K562 (cell line): Measurements from ENCODE around the gene SNX25. TPM values are rescaled to one million over a fixed set of nuclear protein-coding genes. Genes with fewer than 3 reads are reported as not detected.

Experiments used
- CREB3L1 ChIP-seq: fragments of 450-650 bp; IDR thresholded peaks from 2 replicates; pipeline ENCODE4 v1.6.1; 2014; ENCODE audit warnings: low read depth, mild to moderate bottlenecking, moderate library complexity, borderline replicate concordance
- CREBBP ChIP-seq: IDR thresholded peaks from one replicate; pipeline ENCODE4 v1.6.1; 2012; ENCODE audit warnings: low read depth, mild to moderate bottlenecking, control low read depth, inconsistent platforms, low read length
- E2F6 ChIP-seq, 2 experiments: IDR thresholded peaks; 2 replicates each; pipeline ENCODE4 v1.6.1; 2011; ENCODE audit warnings: borderline replicate concordance in 1 of 2, control low read depth in 1 of 2, low read depth in 1 of 2, low read length in 1 of 2, mild to moderate bottlenecking in 1 of 2, mixed read lengths in 1 of 2, moderate library complexity in 1 of 2; ENCODE audit not compliant: insufficient read depth in 1 of 2, insufficient read length in 1 of 2, poor library complexity in 1 of 2, severe bottlenecking in 1 of 2; ENCODE audit errors: extremely low read depth in 1 of 2
- E2F8 ChIP-seq: fragments of 450-650 bp; IDR thresholded peaks from 2 replicates; pipeline ENCODE4 v1.7.1; 2018; ENCODE audit warnings: mild to moderate bottlenecking, low read depth; ENCODE audit not compliant: partially characterized antibody
- MAFK ChIP-seq: IDR thresholded peaks from 2 replicates; pipeline ENCODE4 v1.6.1; 2011; ENCODE audit warnings: low read length, improper control_type of control experiment
- MAZ ChIP-seq, 2 experiments: fragments of 450-650 bp in 1 of 2; sonication (generic) in 1 of 2; formaldehyde crosslinking; IDR thresholded peaks in 1 of 2; conservative IDR thresholded peaks in 1 of 2; 2 replicates each; pipeline versions ENCODE4 v1.4.0 to v1.5.0; 2020; ENCODE audit warnings: mild to moderate bottlenecking in 1 of 2, missing genetic modification reagents in 1 of 2
- MITF ChIP-seq: IDR thresholded peaks from 2 replicates; pipeline ENCODE4 v1.6.1; 2014; ENCODE audit warnings: antibody characterized with exemption
- MYNN ChIP-seq, 2 experiments: sonication (generic); formaldehyde crosslinking in 1 of 2; IDR thresholded peaks; 2 replicates each; pipeline versions ENCODE4 v1.5.0 to v1.6.1; 2016 to 2020; ENCODE audit warnings: antibody characterized with exemption in 1 of 2, missing genetic modification reagents in 1 of 2
- NFIX ChIP-seq: fragments of 250-450 bp; sonication (Bioruptor Pico); IDR thresholded peaks from 2 replicates; pipeline ENCODE4 v1.4.0; 2020; ENCODE audit warnings: low read depth, mild to moderate bottlenecking, moderate library complexity
- NKRF ChIP-seq: fragments of 450-650 bp; IDR thresholded peaks from 2 replicates; pipeline ENCODE4 v1.6.1; 2016; ENCODE audit warnings: borderline replicate concordance
- RB1 ChIP-seq: fragments of 450-650 bp; IDR thresholded peaks from 2 replicates; pipeline ENCODE4 v1.6.1; 2017; ENCODE audit warnings: low read depth, mild to moderate bottlenecking
- SMARCA4 ChIP-seq: fragments of 450-650 bp; IDR thresholded peaks from 2 replicates; pipeline ENCODE4 v1.6.1; 2016
- SMARCB1 ChIP-seq: IDR thresholded peaks from 2 replicates; pipeline ENCODE4 v1.6.1; 2011; ENCODE audit warnings: improper control_type of control experiment, low read depth; ENCODE audit not compliant: insufficient read length
- SUPT5H ChIP-seq: fragments of 450-650 bp; IDR thresholded peaks from 2 replicates; pipeline ENCODE4 v1.6.1; 2016
- ZNF512 ChIP-seq: IDR thresholded peaks from 2 replicates; pipeline ENCODE4 v1.6.1; 2016; ENCODE audit warnings: missing genetic modification characterization, missing compliant biosample characterization
- ZNF668 ChIP-seq: fragments of 250-450 bp; sonication (Bioruptor Pico); IDR thresholded peaks from 2 replicates; pipeline ENCODE4 v1.8.0; 2022; ENCODE audit warnings: mild to moderate bottlenecking, inconsistent platforms
- polyA plus RNA-seq, 8 experiments: library from polyadenylated mRNA; depleted of rRNA in 4 of 8; stranded (reverse) in 5 of 8; unstranded in 3 of 8; fragments of >200 nt; fragmentation: Nextera tagmentation in 2 of 8; fragmentation: Illumina TruSeq in 1 of 8; extraction: Ambion mirVana in 2 of 8; extraction: Trizol in 1 of 8; gene quantifications; 2 replicates each; pipeline versions ENCODE4 v1.2.1 to v1.2.3, GENCODE V29; 2011 to 2014; ENCODE audit warnings: inconsistent platforms in 1 of 8, missing spikeins in 1 of 8
- total RNA-seq, 7 experiments: library from RNA; depleted of rRNA in 6 of 7; stranded (reverse); fragments of >200 nt in 6 of 7; fragmentation: Illumina TruSeq in 2 of 7; extraction: Trizol in 2 of 7; gene quantifications; 2 replicates each; pipeline versions ENCODE4 v1.2.1 to v1.2.3, GENCODE V29; 2011 to 2021; ENCODE audit warnings: low replicate concordance in 1 of 7

SNX25 gene
- total and polyA plus RNA-seq, 9 of the 15 experiments (the other 6 are each of a cell fraction or from before 2014, with no cell fraction given) = 2.5 to 23.4 (median 13.3) TPM

- TF ChIP-seq MAZ (CRISPR knock-in tag; conservative IDR thresholded peaks at IDR 0.05 in 1 of 2, IDR thresholded peaks at IDR 0.05 in 1 of 2) = 0 out of 4 replicates have a peak, but pooled peaks of 1 of the 2 experiments have one; percentile 7
- TF ChIP-seq SMARCA4 = no peak
- no peak for TF ChIP-seq MAFK
- TF ChIP-seq E2F6 (IDR thresholded peaks at IDR 0.05; ENCODE audit: borderline replicate concordance in 1 of 2, extremely low read depth in 1 of 2, insufficient read depth in 1 of 2, insufficient read length in 1 of 2, low read depth in 1 of 2, low read length in 1 of 2, poor library complexity in 1 of 2, severe bottlenecking in 1 of 2) = peak in 1 of 2 experiments; percentile 84
- peak; percentile 91 for TF ChIP-seq NKRF
- TF ChIP-seq NFIX (CRISPR knock-in tag) = no peak
- TF ChIP-seq ZNF668 (CRISPR knock-in tag) = no peak
- peak; percentile 27 for TF ChIP-seq E2F8
- no peak for TF ChIP-seq MITF
- TF ChIP-seq MYNN (IDR thresholded peaks at IDR 0.05) = 0 out of 2 replicates have a peak, but pooled peaks have one; percentile 28
- no peak for TF ChIP-seq MYNN (CRISPR knock-in tag; IDR thresholded peaks at IDR 0.05)
- no peak for TF ChIP-seq SUPT5H
- TF ChIP-seq ZNF512 (tag) = no peak
- no peak for TF ChIP-seq SMARCB1
- no peak for TF ChIP-seq CREB3L1
- no peak for TF ChIP-seq CREBBP
- peak; percentile 15; the same call in 1 of the 2 replicates for TF ChIP-seq RB1
Measured at GRCh38 chr4:185396724-185397385, 187.5 kb downstream of the SNX25 start, which contains the start of gene ANKRD37 (continued).
